ENCODE data around the gene ARRB2. TPM values are rescaled to one million over a fixed set of nuclear protein-coding genes. Genes with fewer than 3 reads are reported as not detected.
A peak's percentile ranks its signal among the peaks of the same experiment; 100 is the strongest.

The ARRB2 gene
- total and polyA plus RNA-seq, 2 of the 13 experiments (the other 11 are each of a cell fraction or from before 2014, with no cell fraction given) = 21.5 to 49.2 TPM

GRCh38 chr17:4709794-4710692 is at the start of gene ARRB2 (continued):
- TF ChIP-seq LRRFIP1 (CRISPR knock-in tag; conservative IDR thresholded peaks at IDR 0.05) = 0 out of 2 replicates have a peak, but pooled peaks have one; percentile 52
- TF ChIP-seq MAFG (CRISPR knock-in tag; IDR thresholded peaks at IDR 0.05) = no peak
- peak; percentile 79 for TF ChIP-seq STAG1 (CRISPR knock-in tag; IDR thresholded peaks at IDR 0.05)
- no peak for TF ChIP-seq TERF1 (CRISPR knock-in tag; IDR thresholded peaks at IDR 0.05)
- TF ChIP-seq ZNF530 (CRISPR knock-in tag; IDR thresholded peaks at IDR 0.05; ENCODE audit: low read depth) = no peak
- no peak for TF ChIP-seq ZNF572 (CRISPR knock-in tag; IDR thresholded peaks at IDR 0.05)
- no peak for TF ChIP-seq RELA (CRISPR knock-in tag; IDR thresholded peaks at IDR 0.05)
- no peak for TF ChIP-seq ZNF260 (CRISPR knock-in tag; IDR thresholded peaks at IDR 0.05; ENCODE audit: borderline replicate concordance, low read depth)
- no peak; the same call in 1 of the 2 replicates for TF ChIP-seq ZNF451 (CRISPR knock-in tag; IDR thresholded peaks at IDR 0.05)
- TF ChIP-seq, protein P1, sequence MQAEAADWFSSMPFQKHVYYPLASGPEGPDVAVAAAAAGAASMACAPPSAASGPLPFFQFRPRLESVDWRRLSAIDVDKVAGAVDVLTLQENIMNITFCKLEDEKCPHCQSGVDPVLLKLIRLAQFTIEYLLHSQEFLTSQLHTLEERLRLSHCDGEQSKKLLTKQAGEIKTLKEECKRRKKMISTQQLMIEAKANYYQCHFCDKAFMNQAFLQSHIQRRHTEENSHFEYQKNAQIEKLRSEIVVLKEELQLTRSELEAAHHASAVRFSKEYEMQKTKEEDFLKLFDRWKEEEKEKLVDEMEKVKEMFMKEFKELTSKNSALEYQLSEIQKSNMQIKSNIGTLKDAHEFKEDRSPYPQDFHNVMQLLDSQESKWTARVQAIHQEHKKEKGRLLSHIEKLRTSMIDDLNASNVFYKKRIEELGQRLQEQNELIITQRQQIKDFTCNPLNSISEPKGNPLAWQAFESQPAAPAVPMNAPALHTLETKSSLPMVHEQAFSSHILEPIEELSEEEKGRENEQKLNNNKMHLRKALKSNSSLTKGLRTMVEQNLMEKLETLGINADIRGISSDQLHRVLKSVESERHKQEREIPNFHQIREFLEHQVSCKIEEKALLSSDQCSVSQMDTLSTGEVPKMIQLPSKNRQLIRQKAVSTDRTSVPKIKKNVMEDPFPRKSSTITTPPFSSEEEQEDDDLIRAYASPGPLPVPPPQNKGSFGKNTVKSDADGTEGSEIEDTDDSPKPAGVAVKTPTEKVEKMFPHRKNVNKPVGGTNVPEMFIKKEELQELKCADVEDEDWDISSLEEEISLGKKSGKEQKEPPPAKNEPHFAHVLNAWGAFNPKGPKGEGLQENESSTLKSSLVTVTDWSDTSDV (CRISPR knock-in tag; IDR thresholded peaks at IDR 0.05) = no peak
- 0 out of 2 replicates have a peak, but pooled peaks have one; percentile 6 for TF ChIP-seq RXRA (CRISPR knock-in tag; IDR thresholded peaks at IDR 0.05)
- no peak for TF ChIP-seq ZFYVE20 (CRISPR knock-in tag; IDR thresholded peaks at IDR 0.05; ENCODE audit: borderline replicate concordance, low read depth)
- no peak for TF ChIP-seq MBD4 (IDR thresholded peaks at IDR 0.05; ENCODE audit: borderline replicate concordance, low read length)
- peak; percentile 62 for TF ChIP-seq PAXIP1 (CRISPR knock-in tag; conservative IDR thresholded peaks at IDR 0.05)
- peak; percentile 49; the same call in 1 of the 2 replicates for TF ChIP-seq TFDP1 (CRISPR knock-in tag; IDR thresholded peaks at IDR 0.05; ENCODE audit: borderline replicate concordance)

All from HepG2 (cell line).